Measurements from ENCODE around the gene NCKIPSD. TPM values are rescaled to one million over a fixed set of nuclear protein-coding genes. Genes with fewer than 3 reads are reported as not detected.
A peak's percentile ranks its signal among the peaks of the same experiment; 100 is the strongest.

The NCKIPSD gene
- total and polyA plus RNA-seq, 2 experiments from 2014 or later, result 19.9 to 22.9 TPM

GRCh38 chr3:48711727-48712126, 26.0 kb upstream of the NCKIPSD start:
- no peaks in the 10 kb centered on the region for H3K9me2 ChIP-seq (replicated peaks; ENCODE audit: insufficient read depth)
- no peak overlapping the region for H3K27ac ChIP-seq
- H3K27me3 ChIP-seq, result no peaks in the 10 kb centered on the region
- H3K9me3 ChIP-seq (ENCODE audit: low read depth), result no peaks in the 10 kb centered on the region
- H4K20me1 ChIP-seq (ENCODE audit: insufficient read depth, poor library complexity, severe bottlenecking), result peaks cover 97% of the 10 kb centered on the region
- H3K4me3 ChIP-seq, result no peak overlapping the region
- TF ChIP-seq EZH2phosphoT487 (IDR thresholded peaks at IDR 0.05; ENCODE audit: low read depth, severe bottlenecking, unreplicated experiment) (no peak), EZH2 (IDR thresholded peaks at IDR 0.05; ENCODE audit: borderline replicate concordance) (no peak), CTCF (IDR thresholded peaks at IDR 0.05; ENCODE audit: poor library complexity) (no peak)
- 82% methylated on average over 2 of the region's 2 CpGs for WGBS (ENCODE audit: low lambda C conversion rate, missing lambda C conversion rate)
- peak overlapping the region; percentile 89 for H3K4me2 ChIP-seq
- peaks cover 100% of the 10 kb centered on the region for H3K79me2 ChIP-seq
- no peak for DNase-seq (ENCODE audit: low spot score)
- no peak overlapping the region for H2AFZ ChIP-seq
- peaks cover 29% of the 10 kb centered on the region for H3K4me1 ChIP-seq (ENCODE audit: insufficient read depth)
- no peaks in the 10 kb centered on the region for H3K36me3 ChIP-seq (replicated peaks; ENCODE audit: insufficient read depth, low read depth)

- TF ChIP-seq EZH2 (IDR thresholded peaks at IDR 0.05; ENCODE audit: borderline replicate concordance) (no peak), CTCF (IDR thresholded peaks at IDR 0.05; ENCODE audit: poor library complexity) (no peak), EZH2phosphoT487 (IDR thresholded peaks at IDR 0.05; ENCODE audit: low read depth, severe bottlenecking, unreplicated experiment) (no peak)
- Histone ChIP-seq H3K27ac (no peak overlapping the region), H4K20me1 (ENCODE audit: insufficient read depth, poor library complexity, severe bottlenecking) (peaks cover 100% of the 10 kb centered on the region), H3K9me2 (replicated peaks; ENCODE audit: insufficient read depth) (no peaks in the 10 kb centered on the region), H3K4me1 (ENCODE audit: insufficient read depth) (peaks cover 24% of the 10 kb centered on the region), H3K9me3 (ENCODE audit: low read depth) (no peaks in the 10 kb centered on the region), H2AFZ (no peak overlapping the region), H3K27me3 (no peaks in the 10 kb centered on the region), H3K36me3 (replicated peaks; ENCODE audit: insufficient read depth, low read depth) (no peaks in the 10 kb centered on the region), H3K4me2 (no peak overlapping the region), H3K4me3 (no peak overlapping the region), H3K79me2 (peaks cover 100% of the 10 kb centered on the region)
- WGBS (ENCODE audit: low lambda C conversion rate, missing lambda C conversion rate), result 88% methylated on average over 7 of the region's 7 CpGs
- no peak for DNase-seq (ENCODE audit: low spot score)
Observed at GRCh38 chr3:48709051-48709461, 23.3 kb upstream of the NCKIPSD start.

- H3K27me3 ChIP-seq, result no peaks in the 10 kb centered on the region
- H3K27ac ChIP-seq, result peak overlapping the region; percentile 18
- no peaks in the 10 kb centered on the region for H3K36me3 ChIP-seq (replicated peaks; ENCODE audit: insufficient read depth, low read depth)
- no peaks in the 10 kb centered on the region for H3K9me3 ChIP-seq (ENCODE audit: low read depth)
- peaks cover 18% of the 10 kb centered on the region for H3K4me1 ChIP-seq (ENCODE audit: insufficient read depth)
- H3K4me2 ChIP-seq, result no peak overlapping the region
- H3K9me2 ChIP-seq (replicated peaks; ENCODE audit: insufficient read depth), result no peaks in the 10 kb centered on the region
- DNase-seq (ENCODE audit: low spot score), result no peak
- peaks cover 100% of the 10 kb centered on the region for H4K20me1 ChIP-seq (ENCODE audit: insufficient read depth, poor library complexity, severe bottlenecking)
- 73% methylated on average over 2 of the region's 2 CpGs for WGBS (ENCODE audit: low lambda C conversion rate, missing lambda C conversion rate)
- H3K79me2 ChIP-seq, result peaks cover 100% of the 10 kb centered on the region
- TF ChIP-seq EZH2phosphoT487 (IDR thresholded peaks at IDR 0.05; ENCODE audit: low read depth, severe bottlenecking, unreplicated experiment), result no peak
- no peak for TF ChIP-seq EZH2 (IDR thresholded peaks at IDR 0.05; ENCODE audit: borderline replicate concordance)
- no peak for TF ChIP-seq CTCF (IDR thresholded peaks at IDR 0.05; ENCODE audit: poor library complexity)
- H3K4me3 ChIP-seq, result no peak overlapping the region
- H2AFZ ChIP-seq, result no peak overlapping the region
Observed at GRCh38 chr3:48708481-48708889, 22.8 kb upstream of the NCKIPSD start.

- H2AFZ ChIP-seq, result no peak overlapping the region
- H3K4me1 ChIP-seq (ENCODE audit: insufficient read depth), result peaks cover 5% of the 10 kb centered on the region
- H3K79me2 ChIP-seq, result peaks cover 100% of the 10 kb centered on the region
- no peaks in the 10 kb centered on the region for H3K9me3 ChIP-seq (ENCODE audit: low read depth)
- TF ChIP-seq EZH2phosphoT487 (IDR thresholded peaks at IDR 0.05; ENCODE audit: low read depth, severe bottlenecking, unreplicated experiment) (no peak), EZH2 (IDR thresholded peaks at IDR 0.05; ENCODE audit: borderline replicate concordance) (no peak), CTCF (IDR thresholded peaks at IDR 0.05; ENCODE audit: poor library complexity) (no peak)
- H3K4me3 ChIP-seq, result no peak overlapping the region
- 90% methylated on average over 5 of the region's 5 CpGs for WGBS (ENCODE audit: low lambda C conversion rate, missing lambda C conversion rate)
- DNase-seq (ENCODE audit: low spot score), result no peak
- peaks cover 100% of the 10 kb centered on the region for H4K20me1 ChIP-seq (ENCODE audit: insufficient read depth, poor library complexity, severe bottlenecking)
- H3K27ac ChIP-seq, result no peak overlapping the region
- H3K36me3 ChIP-seq (replicated peaks; ENCODE audit: insufficient read depth, low read depth), result no peaks in the 10 kb centered on the region
- H3K4me2 ChIP-seq, result no peak overlapping the region
- H3K27me3 ChIP-seq, result no peaks in the 10 kb centered on the region
- H3K9me2 ChIP-seq (replicated peaks; ENCODE audit: insufficient read depth), result no peaks in the 10 kb centered on the region
Observed at GRCh38 chr3:48707157-48707556, 21.4 kb upstream of the NCKIPSD start.

Measured in hepatocyte (in vitro differentiated cells).